Osteocyte (in vitro differentiated cells): ENCODE results near the gene FIGLA. TPM values are rescaled to one million over a fixed set of nuclear protein-coding genes. Genes with fewer than 3 reads are reported as not detected.

ENCODE experiments used
- DNase-seq: peaks from one replicate; pipeline ENCODE4 v3.0.0; 2021; ENCODE audit warnings: mixed read lengths; ENCODE audit not compliant: unreplicated experiment; ENCODE audit errors: extremely low spot score
- H3K27ac Mint-ChIP-seq: one replicate; pipeline ENCODE4 v1.8.0; 2021; ENCODE audit warnings: mild to moderate bottlenecking, mixed read lengths; ENCODE audit not compliant: unreplicated experiment
- H3K27me3 Mint-ChIP-seq: one replicate; pipeline ENCODE4 v1.8.0; 2021; ENCODE audit warnings: mixed read lengths; ENCODE audit not compliant: unreplicated experiment
- H3K36me3 Mint-ChIP-seq: one replicate; pipeline ENCODE4 v1.8.0; 2021; ENCODE audit warnings: mixed read lengths; ENCODE audit not compliant: unreplicated experiment
- H3K4me1 Mint-ChIP-seq: one replicate; pipeline ENCODE4 v1.8.0; 2021; ENCODE audit warnings: mixed read lengths; ENCODE audit not compliant: unreplicated experiment
- H3K4me3 Mint-ChIP-seq: one replicate; pipeline ENCODE4 v1.8.0; 2021; ENCODE audit warnings: mild to moderate bottlenecking, moderate library complexity, mixed read lengths; ENCODE audit not compliant: unreplicated experiment
- H3K9me3 Mint-ChIP-seq: one replicate; pipeline ENCODE4 v1.8.0; 2021; ENCODE audit warnings: mixed read lengths; ENCODE audit not compliant: unreplicated experiment
- CTCF ChIP-seq: fragments of 200-600 bp; sonication (generic); IDR thresholded peaks from 2 replicates; pipeline ENCODE4 v1.5.0; 2021; ENCODE audit warnings: antibody characterized with exemption, mild to moderate bottlenecking, moderate library complexity
- total RNA-seq: library from RNA; stranded (reverse); gene quantifications from 2 replicates; pipeline ENCODE4 v1.2.1, GENCODE V29; 2021

Gene FIGLA
- total RNA-seq, 1 donor from 2014 or later = not detected

- no peak overlapping the region for H3K27ac Mint-ChIP-seq
- H3K9me3 Mint-ChIP-seq = no peaks in the 10 kb centered on the region
- DNase-seq = no peak
- TF ChIP-seq CTCF = no peak
- H3K27me3 Mint-ChIP-seq = peaks cover 17% of the 10 kb centered on the region
- H3K36me3 Mint-ChIP-seq = no peaks in the 10 kb centered on the region
- H3K4me3 Mint-ChIP-seq = no peak overlapping the region
- H3K4me1 Mint-ChIP-seq = no peaks in the 10 kb centered on the region
These were observed 38.7 kb upstream of the FIGLA start for GRCh38 chr2:70828914-70829824.

- Mint-ChIP-seq H3K27me3 (peaks cover 17% of the 10 kb centered on the region), H3K27ac (no peak overlapping the region), H3K4me3 (no peak overlapping the region), H3K4me1 (no peaks in the 10 kb centered on the region), H3K9me3 (no peaks in the 10 kb centered on the region), H3K36me3 (no peaks in the 10 kb centered on the region)
- no peak for DNase-seq
- no peak for TF ChIP-seq CTCF
These were observed 37.7 kb upstream of the FIGLA start for GRCh38 chr2:70828115-70828514.

- H3K4me3 Mint-ChIP-seq = no peak overlapping the region
- no peak for TF ChIP-seq CTCF
- no peak overlapping the region for H3K27ac Mint-ChIP-seq
- no peaks in the 10 kb centered on the region for H3K9me3 Mint-ChIP-seq
- no peaks in the 10 kb centered on the region for H3K4me1 Mint-ChIP-seq
- H3K27me3 Mint-ChIP-seq = peaks cover 17% of the 10 kb centered on the region
- H3K36me3 Mint-ChIP-seq = no peaks in the 10 kb centered on the region
- DNase-seq = no peak
These were observed 36.9 kb upstream of the FIGLA start for GRCh38 chr2:70827388-70827787.

- H3K4me3 Mint-ChIP-seq = no peak overlapping the region
- H3K4me1 Mint-ChIP-seq = no peaks in the 10 kb centered on the region
- DNase-seq = no peak
- no peak overlapping the region for H3K27ac Mint-ChIP-seq
- no peaks in the 10 kb centered on the region for H3K9me3 Mint-ChIP-seq
- no peaks in the 10 kb centered on the region for H3K36me3 Mint-ChIP-seq
- no peak for TF ChIP-seq CTCF
- peaks cover 17% of the 10 kb centered on the region for H3K27me3 Mint-ChIP-seq
These were observed 36.4 kb upstream of the FIGLA start for GRCh38 chr2:70826696-70827350.

- no peak overlapping the region for H3K27ac Mint-ChIP-seq
These were observed 32.8 kb upstream of the FIGLA start for GRCh38 chr2:70823249-70823648.

More at GRCh38 chr2:70823249-70823648, 32.8 kb upstream of the FIGLA start:
- Mint-ChIP-seq H3K36me3 (no peaks in the 10 kb centered on the region), H3K4me3 (no peak overlapping the region), H3K9me3 (no peaks in the 10 kb centered on the region), H3K4me1 (no peaks in the 10 kb centered on the region), H3K27me3 (peaks cover 20% of the 10 kb centered on the region)
- DNase-seq = no peak
- TF ChIP-seq CTCF = no peak
